GM18517 (cell line): ENCODE measurements around the gene MRAP2.
"Not testable (repeated sequence)": the region's sequence is repeated elsewhere in the genome, so short reads cannot be mapped to it uniquely, and the experiment has no call there.

Source experiments
- ATAC-seq: cut with Tn5 transposase; IDR thresholded peaks from one replicate; pipeline ENCODE4 v1.9.1; 2021; ENCODE audit warnings: mild to moderate bottlenecking, moderate library complexity; ENCODE audit not compliant: unreplicated experiment

Gene MRAP2

DNA sequence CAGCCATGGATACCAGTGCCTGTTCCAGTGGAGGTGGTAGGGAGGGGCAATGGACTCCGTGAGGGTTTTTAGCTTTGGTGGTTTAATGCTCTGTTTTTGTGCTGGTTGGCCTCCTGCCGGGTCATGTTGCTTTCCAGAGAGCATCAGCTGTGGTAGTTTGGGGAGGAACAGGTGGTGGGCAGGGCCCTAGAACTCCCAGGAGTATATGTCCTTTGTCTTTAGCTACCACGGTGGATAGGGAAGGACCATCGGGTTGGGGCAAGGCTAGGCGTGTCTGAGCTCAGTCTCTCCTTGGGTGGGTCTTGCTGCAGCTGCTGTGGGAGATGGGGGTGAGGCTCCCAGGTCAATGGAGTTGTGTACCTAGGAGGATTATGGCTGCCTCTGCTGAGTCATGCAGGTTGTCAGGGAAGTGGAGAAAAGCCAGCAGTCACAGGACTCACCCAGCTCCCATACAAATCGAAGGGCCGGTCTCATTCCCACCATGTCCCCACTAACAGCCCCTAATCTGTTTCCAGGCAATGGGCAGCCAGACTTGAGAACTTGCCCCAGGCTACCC, 38.9 kb downstream of the MRAP2 start:
- ATAC-seq = no peak

DNA sequence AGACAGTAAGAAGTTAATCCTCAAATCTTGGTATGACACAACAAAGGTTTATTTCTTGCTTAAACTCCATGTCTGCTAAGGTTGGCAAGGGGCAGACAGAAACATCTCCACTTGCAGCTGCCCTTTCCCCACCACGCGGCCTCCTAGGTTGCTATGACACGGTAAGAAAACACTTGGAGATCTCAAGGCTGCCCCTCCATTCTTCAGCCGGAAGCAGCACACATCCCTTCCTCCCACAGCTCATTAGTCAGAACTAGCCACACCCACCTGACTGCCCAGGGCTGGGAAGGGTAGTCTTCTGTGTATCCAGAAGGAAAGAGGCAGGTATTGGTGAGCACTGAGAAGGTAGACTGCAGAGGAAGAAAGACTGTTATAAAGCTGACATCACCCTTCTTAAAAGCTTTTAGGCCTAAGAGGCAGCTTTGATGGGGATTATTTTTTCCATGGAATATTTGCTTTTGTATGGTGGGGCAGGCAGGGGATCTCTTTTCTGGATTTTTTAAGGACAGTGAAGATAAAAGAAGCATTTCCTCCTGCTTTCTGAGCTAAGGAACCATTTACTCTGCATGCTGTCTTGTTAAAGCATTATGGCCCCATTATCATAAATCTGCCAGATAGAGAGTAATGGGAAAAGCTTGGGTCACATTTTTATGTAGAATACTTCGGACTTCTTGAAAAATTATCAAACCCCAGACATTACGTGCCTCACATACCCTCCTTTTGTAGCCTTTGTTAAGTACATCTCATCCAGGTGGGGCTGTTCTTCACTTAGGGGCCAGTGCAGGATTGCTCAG, 41.6 kb downstream of the MRAP2 start:
- ATAC-seq = no peak

DNA sequence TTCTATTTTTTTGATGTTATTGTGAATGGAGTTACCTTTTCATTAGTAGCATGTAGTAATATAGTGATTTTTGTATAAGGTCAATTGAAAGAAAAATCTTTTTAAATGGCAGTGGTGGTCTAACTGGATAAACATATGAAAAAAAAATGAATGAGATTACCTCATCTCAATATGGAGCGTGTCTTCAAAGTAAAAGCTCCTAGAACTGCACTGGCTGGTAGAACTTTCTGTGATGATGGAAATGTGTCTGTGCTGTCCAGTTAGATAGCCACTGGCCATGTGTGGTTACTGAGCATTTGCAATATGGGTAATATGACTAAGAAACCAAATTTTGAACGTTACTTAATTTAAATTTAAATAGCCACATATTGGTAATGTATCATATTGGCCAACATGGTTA, 44.1 kb downstream of the MRAP2 start:
- no peak for ATAC-seq

DNA sequence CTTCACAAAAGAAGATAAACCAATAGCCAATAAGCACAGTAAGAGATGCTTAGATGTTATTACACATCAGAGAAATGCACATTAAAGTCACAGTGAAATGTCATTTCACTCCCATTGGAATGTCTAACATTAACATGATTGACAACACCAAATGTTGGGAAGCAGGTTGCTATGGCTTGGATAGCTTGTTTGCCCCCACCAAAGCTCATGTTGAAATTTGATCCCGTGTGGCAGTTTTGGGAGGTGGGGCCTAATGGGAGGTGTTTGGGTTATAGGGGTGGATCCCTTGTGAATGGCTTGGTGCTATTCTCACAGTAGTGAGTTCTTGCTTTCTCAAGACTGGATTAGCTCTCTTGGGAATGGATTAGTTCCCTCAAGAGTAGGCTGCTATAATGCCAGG, 44.8 kb downstream of the MRAP2 start:
- ATAC-seq = no peak

DNA sequence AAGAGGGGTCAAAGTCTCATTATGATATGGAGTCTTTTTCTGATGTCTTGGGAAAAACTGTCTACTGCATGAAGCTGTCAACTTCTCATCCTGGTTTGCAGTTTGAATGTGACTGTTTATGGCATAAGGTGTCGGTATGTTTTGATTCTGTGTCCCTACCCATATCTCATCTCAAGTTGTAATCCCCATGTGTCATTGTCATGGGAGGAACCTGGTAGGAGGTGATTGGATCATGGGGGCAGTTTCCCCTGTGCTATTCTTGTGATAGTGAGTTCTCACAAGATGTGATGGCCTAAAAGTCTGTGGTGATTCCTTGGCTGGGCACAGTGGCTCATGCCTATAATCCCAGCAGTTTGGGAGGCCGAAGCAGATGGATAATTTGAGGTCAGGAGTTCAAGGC, 47.6 kb downstream of the MRAP2 start:
- ATAC-seq = no peak

DNA sequence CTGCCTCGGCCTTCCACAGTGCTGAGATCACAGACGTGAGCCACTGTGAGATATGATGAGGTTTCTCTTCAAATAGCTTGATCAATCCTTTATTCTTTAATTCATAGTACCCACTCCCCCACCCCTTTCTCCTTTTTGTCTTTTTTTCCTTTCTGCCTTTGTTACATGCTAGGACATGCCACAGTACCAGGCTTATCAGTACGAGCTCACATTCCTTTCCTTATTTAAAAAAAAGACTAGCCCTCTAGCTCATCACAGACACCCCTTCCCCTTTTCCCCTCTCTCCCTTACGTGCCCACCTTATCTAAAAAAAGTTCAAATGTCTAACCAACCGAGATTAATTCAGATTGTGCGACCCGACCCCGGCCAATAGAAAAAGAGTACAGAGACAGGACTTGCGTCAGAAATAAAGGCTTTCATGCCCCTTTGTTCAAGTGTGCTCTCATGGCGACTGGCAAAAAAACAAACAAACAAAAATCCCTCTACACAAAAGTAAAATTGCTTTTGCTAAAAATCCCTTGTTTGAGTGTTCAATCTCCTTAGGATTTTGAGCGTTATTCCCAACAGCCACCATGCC, 49.2 kb downstream of the MRAP2 start:
- ATAC-seq = no peak

DNA sequence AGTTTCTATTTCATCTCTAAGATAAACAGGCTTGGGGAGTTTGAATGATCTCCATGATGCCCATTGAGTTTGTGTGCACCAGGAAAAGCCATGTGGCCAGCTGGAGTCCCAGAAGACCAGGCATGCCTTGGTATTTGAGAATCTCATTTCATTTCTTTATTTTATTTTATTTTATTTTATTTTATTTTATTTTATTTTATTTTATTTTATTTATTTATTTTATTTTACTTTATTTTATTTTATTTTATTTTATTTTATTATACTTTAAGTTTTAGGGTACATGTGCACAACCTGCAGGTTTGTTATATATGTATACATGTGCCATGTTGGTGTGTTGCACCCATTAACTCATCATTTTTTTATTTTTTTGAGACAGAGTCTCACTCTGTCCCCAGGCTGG, 51.1 kb downstream of the MRAP2 start:
- not testable (repeated sequence) for ATAC-seq

DNA sequence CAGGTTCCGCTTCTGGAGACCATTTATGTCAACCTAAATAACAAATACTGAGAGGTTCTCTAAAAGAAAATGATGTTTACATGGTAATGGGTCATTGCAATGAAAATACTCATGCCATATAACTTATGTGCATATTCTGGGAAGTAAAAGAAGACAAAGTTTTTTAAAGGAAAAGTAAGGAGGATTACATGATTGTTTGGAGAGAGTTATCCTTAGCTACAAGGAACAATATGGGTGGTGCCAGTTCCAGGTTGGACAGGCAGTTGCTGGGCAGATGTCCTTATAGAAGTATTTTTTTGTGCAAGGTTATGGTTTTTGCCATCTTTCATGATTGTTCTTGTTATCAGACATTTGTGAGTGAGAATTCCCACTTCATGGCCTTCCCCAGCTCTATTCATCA, 52.5 kb downstream of the MRAP2 start:
- no peak for ATAC-seq

DNA sequence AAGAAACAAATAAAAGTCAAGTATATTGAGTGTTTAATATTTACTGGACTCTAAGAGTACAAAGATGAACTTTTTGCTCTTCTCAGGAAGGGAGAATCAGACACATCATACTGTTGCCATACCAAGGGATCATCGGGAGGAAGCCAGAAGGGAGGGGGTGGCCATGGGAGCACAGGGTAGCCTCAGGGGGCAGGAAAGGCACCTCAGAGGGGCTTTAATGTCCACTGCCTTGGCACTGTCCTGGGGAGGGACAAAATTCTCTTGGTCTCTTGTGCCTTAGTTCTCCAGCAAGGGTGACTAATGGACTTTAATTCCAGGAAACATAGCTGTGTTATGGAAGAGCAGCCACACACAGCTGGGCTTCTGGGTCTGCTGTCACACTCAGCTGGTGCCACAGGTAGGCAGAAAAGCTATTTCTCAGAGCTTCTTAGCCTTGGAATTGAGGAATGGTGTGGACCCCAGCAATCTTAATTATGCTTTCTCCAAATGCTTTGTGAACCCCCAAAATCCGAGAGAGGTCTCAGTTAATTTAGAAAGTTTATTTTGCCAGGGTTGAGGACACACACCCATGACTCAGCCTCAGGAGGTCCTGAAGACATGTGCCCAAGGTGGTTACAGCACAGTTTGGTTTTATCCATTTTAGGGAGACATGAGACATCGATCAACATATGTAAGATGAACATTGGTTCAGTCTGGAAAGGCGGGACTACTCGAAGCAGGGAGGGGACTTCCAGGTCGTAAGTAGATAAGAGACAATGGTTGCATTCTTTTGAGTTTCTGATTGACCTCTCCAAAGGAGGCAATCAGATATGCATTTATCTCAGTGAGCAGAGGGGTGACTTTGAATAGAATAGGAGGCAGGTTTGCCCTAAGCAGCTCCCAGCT, 53.2 kb downstream of the MRAP2 start:
- ATAC-seq = no peak

DNA sequence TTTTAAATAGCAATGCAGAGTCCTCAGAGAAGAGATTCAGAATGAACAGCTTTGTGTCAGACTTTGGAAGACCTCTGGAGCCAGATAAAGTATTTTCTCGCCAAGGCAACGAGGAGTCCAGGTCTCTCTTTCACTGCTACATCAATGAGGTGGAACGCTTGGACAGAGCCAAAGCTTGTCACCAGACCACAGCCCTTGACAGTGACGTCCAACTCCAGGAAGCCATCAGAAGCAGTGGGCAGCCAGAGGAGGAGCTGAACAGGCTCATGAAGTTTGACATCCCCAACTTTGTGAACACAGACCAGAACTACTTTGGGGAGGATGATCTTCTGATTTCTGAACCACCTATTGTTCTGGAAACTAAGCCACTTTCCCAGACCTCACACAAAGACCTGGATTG, 55.5 kb downstream of the MRAP2 start:
- no peak for ATAC-seq

DNA sequence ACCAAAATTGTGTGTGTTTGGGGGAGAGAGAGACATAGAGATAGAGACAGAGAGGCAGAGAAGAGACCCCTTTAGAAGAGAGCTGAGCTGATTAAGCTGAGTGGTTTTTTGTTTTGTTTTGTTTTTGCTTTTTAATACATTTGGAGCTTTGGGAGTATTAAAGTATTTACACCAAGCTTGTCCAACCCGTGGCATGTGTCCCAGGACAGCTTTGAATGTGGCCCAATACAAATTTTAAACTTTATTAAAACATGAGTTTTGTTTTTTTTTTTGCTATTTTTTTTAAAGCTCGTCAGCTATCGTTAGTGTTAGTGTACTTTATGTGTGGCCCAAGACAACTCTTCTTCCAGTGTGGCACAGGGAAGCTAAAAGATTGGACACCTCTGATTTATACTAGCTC, 56.0 kb downstream of the MRAP2 start:
- ATAC-seq = no peak

DNA sequence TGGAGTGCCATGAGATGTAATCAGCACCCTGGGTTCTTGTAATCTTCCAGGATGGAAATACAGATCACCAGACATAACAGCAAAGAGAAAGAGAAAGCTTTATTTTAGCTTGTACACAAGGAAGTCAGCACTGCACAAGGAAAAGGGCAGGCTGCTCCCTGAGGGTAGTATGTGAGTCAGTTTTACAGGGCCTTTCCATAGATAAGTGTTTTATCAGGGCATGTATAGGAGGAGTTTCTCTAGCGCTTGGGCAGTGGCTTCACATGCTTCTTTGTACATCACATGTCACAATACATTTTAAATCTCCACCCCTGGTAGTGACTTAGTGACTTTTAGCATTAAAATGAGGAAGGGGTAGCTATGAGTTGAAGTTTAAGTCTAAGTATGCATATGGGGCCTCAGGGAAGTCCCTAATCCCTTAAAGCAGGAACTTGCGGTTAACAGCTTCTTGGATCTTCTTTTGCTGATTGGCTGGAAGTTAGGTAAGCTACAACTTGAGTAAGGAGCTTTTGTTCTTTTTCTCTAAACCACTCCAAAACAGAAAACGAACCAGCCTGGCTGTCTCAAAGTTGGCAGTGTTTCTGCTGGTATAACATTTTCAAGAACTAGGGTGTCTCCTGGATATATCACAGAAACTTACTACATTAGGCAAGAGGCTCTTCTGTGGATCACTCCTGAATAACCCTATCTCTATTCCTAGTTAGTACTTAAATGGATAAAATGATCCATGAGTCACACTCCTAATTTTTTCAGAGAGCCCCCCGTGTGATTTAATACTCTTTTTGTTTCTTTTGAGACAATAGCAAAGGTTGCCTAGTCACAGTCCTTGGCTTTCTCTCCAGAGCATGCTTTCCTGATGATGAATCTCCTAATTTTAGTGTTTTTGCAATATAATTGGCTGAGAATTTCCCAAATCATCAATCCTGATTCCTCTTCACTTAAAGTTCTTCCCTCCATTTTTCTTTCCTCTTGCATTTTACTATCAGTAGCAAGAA, 60.2 kb downstream of the MRAP2 start:
- no peak for ATAC-seq

DNA sequence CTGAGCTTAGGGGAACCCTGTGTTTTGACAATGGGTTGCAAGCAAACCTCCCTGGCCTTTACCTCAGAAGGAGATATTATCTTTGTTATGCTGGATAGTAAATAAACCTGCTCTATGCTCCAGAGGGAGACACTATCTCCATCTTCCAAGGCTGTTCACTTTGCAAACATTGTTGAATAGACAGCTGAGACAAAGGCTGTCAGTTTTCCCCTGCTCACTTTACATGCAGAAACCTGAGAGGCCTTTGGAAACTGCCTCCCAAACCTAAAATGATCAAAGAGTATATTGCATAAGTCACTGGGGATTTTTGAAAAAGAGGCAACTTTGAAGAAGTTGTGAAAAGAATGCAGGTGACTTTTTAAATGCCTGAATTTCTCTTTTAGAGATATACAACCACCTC, 61.6 kb downstream of the MRAP2 start:
- ATAC-seq = no peak

DNA sequence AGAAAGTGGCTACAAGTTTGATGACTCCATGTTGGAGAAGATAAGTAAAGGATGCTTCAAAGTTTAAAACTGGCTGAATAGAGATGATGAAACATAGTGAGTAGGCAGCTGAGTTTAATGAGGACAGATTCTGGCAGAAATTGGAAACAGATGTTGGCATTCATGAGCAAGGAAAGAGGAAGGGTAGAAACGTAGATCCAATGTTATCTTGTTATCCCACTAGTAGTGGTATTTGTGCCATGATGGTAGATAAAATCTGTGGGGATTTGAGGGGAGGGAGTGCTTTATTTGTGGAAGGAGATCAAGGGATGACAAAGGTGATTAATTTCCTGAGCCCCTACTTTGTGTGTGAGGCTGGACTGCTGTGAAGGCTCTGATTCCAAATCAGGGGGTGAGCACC, 69.5 kb downstream of the MRAP2 start:
- no peak for ATAC-seq

DNA sequence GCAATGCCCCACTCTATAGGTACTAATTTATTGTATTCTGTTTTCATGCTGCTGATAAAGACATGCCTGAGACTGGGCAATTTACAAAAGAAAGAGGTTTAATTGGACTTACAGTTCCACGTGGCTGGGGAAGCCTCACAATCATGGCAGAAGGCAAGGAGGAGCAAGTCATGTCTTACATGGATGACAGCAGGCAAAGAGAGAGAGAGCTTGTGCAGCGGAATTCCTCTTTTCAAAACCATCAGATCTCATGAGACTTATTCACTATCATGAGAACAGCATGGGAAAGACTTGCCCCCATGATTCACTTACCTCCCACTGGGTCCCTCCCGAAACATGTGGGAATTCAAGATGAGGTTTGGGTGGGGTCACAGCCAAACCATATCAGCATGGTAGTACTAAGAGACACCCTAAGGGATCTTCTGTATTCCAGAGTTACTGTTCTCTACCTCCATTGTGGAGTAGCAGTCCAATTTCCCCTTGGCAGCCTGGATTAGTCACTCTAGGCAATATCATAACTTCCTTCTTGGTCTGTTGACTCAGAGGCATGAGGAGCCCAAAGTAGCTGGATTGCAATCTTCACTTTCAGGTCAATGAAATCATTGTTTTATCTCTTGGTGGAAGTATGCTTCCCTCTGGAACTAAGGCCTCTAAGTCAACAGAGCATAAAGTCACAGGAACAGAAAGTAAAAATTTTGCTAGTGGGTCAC, 71.8 kb downstream of the MRAP2 start:
- not testable (repeated sequence) for ATAC-seq

DNA sequence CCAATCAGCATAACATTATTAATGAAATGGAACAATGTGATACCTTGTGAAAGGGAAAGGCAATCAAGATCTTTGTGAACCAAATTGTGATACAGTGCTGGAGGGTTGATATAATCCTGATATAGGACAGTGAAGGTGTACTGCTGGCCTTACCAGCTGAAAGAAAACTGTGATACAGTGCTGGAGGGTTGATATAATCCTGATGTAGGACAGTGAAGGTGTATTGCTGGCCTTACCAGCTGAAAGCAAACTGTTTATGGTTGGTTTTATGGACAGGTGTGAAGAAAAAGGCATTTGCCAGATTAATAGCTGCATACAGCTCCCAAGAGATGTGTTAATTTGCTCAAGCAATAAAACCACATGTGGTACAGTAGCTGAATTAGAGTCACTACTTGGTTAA, 73.9 kb downstream of the MRAP2 start:
- no peak for ATAC-seq

DNA sequence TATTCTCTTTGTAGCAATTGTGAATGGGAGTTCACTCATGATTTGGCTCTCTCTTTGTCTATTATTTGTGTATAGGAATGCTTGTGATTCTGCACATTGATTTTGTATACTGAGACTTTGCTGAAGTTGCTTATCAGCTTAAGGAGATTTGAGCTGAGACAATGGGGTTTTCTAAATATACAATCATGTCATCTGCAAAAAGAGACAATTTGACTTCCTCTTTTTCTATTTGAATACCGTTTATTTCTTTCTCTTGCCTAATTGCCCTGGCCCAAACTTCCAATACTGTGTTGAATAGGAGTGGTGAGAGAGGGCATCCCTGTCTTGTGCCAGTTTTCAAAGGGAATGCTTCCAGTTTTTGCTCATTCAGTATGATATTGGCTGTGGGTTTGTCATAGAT, 77.8 kb downstream of the MRAP2 start:
- ATAC-seq = not testable (repeated sequence)

DNA sequence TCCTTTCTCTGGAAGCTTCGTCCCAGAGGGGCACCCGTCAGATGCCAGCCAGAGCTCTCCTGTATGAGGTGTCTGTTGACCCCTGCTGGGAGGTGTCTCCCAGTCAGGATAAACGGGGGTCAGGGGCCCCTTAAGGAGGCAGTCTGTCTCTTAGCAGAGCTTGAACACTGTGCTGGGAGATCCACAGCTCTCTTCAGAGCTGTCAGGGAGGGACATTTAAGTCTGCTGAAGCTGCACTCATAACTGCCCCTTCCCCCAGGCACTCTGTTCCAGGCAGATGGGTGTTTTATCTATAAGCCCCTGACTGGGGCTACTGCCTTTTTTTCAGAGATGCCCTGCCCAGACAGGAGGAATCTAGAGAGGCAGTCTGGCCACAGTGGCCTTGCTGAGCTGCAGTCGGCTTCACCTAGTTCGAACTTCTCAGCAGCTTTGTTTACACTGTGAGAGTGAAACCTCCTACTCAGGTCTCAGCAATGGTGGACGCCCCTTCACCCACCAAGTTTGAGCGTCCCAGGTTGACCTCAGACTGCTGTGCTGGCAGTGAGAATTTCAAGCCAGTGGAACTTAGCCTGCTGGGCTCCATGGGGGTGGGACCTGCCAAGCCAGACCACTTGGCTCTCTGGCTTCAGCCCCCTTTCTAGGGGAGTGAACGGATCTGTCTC, 81.5 kb downstream of the MRAP2 start:
- not testable (repeated sequence) for ATAC-seq

DNA sequence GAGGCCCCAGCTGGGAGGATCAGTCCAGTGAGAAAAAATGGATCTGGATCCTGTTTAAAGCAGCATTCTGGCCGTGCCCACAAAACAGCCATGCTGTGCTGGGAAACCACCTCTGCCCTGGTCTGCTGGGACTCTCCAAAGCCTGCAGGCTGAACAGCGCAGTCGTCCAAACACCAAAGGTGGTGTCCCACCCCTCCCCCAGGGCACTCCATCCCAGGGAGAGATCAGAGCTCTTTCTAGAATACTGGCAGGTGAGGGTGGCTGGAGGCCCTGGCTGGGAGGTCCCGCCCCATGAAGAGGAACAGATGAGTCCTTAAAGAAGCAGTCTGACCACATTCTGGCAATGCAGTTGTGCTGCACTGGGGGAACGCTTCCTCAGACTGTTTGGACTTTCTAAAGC, 84.6 kb downstream of the MRAP2 start:
- no peak for ATAC-seq
